ENCODE measurements around the gene CD22.

DNA sequence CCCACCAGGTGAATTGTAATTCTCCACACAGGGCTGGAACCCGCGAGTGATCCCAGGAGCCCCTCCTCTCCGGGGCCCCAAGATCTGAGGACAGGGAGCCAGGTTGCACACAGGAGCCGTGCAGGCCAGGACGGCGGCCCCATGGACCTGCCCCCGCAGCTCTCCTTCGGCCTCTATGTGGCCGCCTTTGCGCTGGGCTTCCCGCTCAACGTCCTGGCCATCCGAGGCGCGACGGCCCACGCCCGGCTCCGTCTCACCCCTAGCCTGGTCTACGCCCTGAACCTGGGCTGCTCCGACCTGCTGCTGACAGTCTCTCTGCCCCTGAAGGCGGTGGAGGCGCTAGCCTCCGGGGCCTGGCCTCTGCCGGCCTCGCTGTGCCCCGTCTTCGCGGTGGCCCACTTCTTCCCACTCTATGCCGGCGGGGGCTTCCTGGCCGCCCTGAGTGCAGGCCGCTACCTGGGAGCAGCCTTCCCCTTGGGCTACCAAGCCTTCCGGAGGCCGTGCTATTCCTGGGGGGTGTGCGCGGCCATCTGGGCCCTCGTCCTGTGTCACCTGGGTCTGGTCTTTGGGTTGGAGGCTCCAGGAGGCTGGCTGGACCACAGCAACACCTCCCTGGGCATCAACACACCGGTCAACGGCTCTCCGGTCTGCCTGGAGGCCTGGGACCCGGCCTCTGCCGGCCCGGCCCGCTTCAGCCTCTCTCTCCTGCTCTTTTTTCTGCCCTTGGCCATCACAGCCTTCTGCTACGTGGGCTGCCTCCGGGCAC lies 22.6 kb downstream of the CD22 start:
- no peak for TF ChIP-seq SP1 (IDR thresholded peaks at IDR 0.05; ENCODE audit: low read depth, low read length)
- TF ChIP-seq, protein P1, sequence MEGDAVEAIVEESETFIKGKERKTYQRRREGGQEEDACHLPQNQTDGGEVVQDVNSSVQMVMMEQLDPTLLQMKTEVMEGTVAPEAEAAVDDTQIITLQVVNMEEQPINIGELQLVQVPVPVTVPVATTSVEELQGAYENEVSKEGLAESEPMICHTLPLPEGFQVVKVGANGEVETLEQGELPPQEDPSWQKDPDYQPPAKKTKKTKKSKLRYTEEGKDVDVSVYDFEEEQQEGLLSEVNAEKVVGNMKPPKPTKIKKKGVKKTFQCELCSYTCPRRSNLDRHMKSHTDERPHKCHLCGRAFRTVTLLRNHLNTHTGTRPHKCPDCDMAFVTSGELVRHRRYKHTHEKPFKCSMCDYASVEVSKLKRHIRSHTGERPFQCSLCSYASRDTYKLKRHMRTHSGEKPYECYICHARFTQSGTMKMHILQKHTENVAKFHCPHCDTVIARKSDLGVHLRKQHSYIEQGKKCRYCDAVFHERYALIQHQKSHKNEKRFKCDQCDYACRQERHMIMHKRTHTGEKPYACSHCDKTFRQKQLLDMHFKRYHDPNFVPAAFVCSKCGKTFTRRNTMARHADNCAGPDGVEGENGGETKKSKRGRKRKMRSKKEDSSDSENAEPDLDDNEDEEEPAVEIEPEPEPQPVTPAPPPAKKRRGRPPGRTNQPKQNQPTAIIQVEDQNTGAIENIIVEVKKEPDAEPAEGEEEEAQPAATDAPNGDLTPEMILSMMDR (IDR thresholded peaks at IDR 0.05; ENCODE audit: control extremely low read depth in 1 of 3, insufficient read depth in 1 of 3, low read depth in 1 of 3, low read length in 3 of 3) = no peak
- no peak for TF ChIP-seq EGR1 (IDR thresholded peaks at IDR 0.05; ENCODE audit: borderline replicate concordance, low read depth, low read length)
- TF ChIP-seq, protein P2, sequence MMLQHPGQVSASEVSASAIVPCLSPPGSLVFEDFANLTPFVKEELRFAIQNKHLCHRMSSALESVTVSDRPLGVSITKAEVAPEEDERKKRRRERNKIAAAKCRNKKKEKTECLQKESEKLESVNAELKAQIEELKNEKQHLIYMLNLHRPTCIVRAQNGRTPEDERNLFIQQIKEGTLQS (IDR thresholded peaks at IDR 0.05; ENCODE audit: insufficient read depth, low read depth, low read length) = no peak
- TF ChIP-seq GTF2F1 (IDR thresholded peaks at IDR 0.05; ENCODE audit: borderline replicate concordance, low read depth, low read length) = no peak
- no peak for TF ChIP-seq CHD2 (IDR thresholded peaks at IDR 0.05; ENCODE audit: low read length)
- TF ChIP-seq JUN (IDR thresholded peaks at IDR 0.05; ENCODE audit: low read depth, low read length) = no peak
- TF ChIP-seq, protein P3, sequence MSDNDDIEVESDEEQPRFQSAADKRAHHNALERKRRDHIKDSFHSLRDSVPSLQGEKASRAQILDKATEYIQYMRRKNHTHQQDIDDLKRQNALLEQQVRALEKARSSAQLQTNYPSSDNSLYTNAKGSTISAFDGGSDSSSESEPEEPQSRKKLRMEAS (IDR thresholded peaks at IDR 0.05) = no peak
- no peak for TF ChIP-seq POLR2AphosphoS5 (IDR thresholded peaks at IDR 0.05; ENCODE audit: low read depth, low read length)
- TF ChIP-seq PHF8 (conservative IDR thresholded peaks at IDR 0.05; ENCODE audit: low read depth, low read length) = no peak
- TF ChIP-seq TEAD4 (IDR thresholded peaks at IDR 0.05; ENCODE audit: low read depth, low read length) = no peak

Measured in H1 (cell line).